Hepatocyte (in vitro differentiated cells): Measurements from ENCODE around the gene OR5B3.

Experiments used
- CTCF ChIP-seq: fragments of 200-600 bp; sonication (generic); IDR thresholded peaks from 2 replicates; pipeline ENCODE4 v1.5.1; 2016; ENCODE audit warnings: antibody characterized with exemption, mild to moderate bottlenecking; ENCODE audit not compliant: poor library complexity
- EZH2 ChIP-seq: fragments of 200-600 bp; sonication (generic); IDR thresholded peaks from 2 replicates; pipeline ENCODE4 v1.6.1; 2016; ENCODE audit warnings: antibody characterized with exemption, mild to moderate bottlenecking, borderline replicate concordance

- TF ChIP-seq CTCF (no peak), EZH2 (no peak)
These were observed 31.8 kb upstream of the OR5B3 start for GRCh38 chr11:58438486-58438885.
